GM13976 (cell line): ENCODE results near the gene LGMN.

Experiments
- DNase-seq: peaks from one replicate; pipeline ENCODE4 v3.0.0; 2012; ENCODE audit warnings: low spot score
- CTCF ChIP-seq: IDR thresholded peaks from 2 replicates; pipeline ENCODE4 v1.5.1; 2012; ENCODE audit warnings: borderline replicate concordance, mild to moderate bottlenecking; ENCODE audit not compliant: insufficient read depth; ENCODE audit errors: extremely low read depth, missing control alignments, control extremely low read depth
- in situ Hi-C: fragments of 300-500 bp; cut with MboI; formaldehyde crosslinking; loops from one replicate; pipeline ENCODE4 v1.12.0; 2022; ENCODE audit warnings: low sequenced_read_pairs, mixed read lengths, inconsistent platforms; ENCODE audit not compliant: unreplicated experiment

The LGMN gene

GRCh38 chr14:92716131-92716530, 32.3 kb downstream of the LGMN start:
- DNase-seq, result no peak
- TF ChIP-seq CTCF, result no peak
- in situ Hi-C loops, result loop anchor here (5.0 kb wide), 1 partner anchor 66 kb away; no protein-coding TSS in a partner anchor

DNA sequence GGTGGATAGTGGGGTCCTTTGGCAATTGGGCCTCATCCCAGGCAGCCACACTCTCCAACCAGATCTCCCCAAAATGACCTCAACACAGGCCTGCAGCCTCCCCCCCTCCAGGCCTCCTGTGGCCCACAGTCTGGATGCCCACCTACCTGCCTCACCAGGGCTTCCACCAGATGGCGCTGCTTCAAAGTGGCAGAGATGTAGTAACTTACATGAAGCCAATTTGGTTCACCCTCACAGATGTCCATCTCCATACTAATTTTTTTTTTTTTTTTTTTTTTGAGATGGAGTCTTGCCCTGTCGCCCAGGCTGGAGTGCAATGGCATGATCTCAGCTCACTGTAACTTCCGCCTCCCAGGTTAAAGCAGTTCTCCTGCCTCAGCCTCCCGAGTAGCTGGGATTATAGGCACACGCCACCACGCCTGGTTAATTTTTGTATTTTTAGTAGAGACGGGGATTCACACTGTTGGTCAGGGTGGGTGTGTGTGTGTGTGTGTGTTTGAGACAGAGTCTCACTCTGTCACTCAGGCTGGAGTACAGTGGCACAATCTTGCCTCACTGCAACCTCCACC, 33.6 kb downstream of the LGMN start:
- TF ChIP-seq CTCF, result peak; percentile 77
- in situ Hi-C loops, result loop anchor here (5.0 kb wide), 1 partner anchor 67 kb away; no protein-coding TSS in a partner anchor
- DNase-seq, result peak; percentile 85

GRCh38 chr14:92712654-92713051, 35.8 kb downstream of the LGMN start:
- in situ Hi-C loops, result no loop called here
- no peak for TF ChIP-seq CTCF
- DNase-seq, result no peak

GRCh38 chr14:92711976-92712653, 36.3 kb downstream of the LGMN start:
- in situ Hi-C loops, result no loop called here
- DNase-seq, result no peak

GRCh38 chr14:92710001-92710341, 38.5 kb downstream of the LGMN start:
- TF ChIP-seq CTCF, result no peak
- in situ Hi-C loops, result no loop called here
- DNase-seq, result no peak

More at GRCh38 chr14:92711976-92712653, 36.3 kb downstream of the LGMN start:
- TF ChIP-seq CTCF, result no peak

DNA sequence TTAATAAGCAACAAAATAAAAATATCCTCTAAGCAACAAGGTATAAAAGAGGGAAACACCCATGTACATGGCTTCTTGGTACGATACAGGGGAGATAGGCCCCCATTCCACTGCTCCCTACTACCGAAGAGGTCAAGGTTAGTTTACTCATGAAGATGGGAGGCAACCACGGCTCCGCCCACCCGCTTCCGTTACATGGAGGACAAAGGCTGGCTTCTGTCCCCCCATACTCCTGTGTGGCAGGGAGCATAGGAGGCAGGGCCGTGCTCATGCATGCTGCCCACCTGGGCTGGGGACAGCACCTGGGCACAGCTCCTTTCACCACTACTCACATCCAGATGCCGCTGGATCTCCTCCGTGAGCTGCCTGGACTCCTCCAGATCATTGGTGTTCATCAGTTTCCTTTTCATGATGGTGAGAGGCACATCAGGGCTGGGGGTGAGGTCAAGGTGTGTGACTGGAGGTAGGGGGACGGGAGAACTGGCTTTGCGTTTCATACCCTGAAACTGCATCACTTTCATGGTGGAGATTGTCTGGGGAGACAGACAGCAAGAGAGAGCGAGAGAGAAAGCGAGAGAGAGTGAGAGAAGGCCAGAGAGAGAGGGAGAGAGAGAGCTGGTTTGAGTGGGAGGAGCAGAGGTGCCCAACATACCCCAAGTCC, 39.0 kb downstream of the LGMN start:
- DNase-seq, result no peak
- in situ Hi-C loops, result no loop called here
- TF ChIP-seq CTCF, result no peak
